PFSK-1 (cell line): ENCODE results near the gene COX7C.

Experiments
- FOXP2 ChIP-seq: optimal IDR thresholded peaks from 2 replicates; pipeline ENCODE3; 2011; ENCODE audit warnings: borderline replicate concordance, control low read depth, inconsistent platforms; ENCODE audit not compliant: insufficient read depth; ENCODE audit errors: extremely low read length, extremely low read depth
- POLR2AphosphoS5 ChIP-seq: IDR thresholded peaks from 2 replicates; pipeline ENCODE4 v1.6.1; 2012; ENCODE audit warnings: low read depth, mild to moderate bottlenecking, control low read depth, low read length, moderate library complexity
- SIN3A ChIP-seq: IDR thresholded peaks from 2 replicates; pipeline ENCODE4 v1.6.1; 2012; ENCODE audit warnings: mild to moderate bottlenecking, low read length, moderate library complexity, borderline replicate concordance; ENCODE audit not compliant: insufficient read depth
- TAF1 ChIP-seq: IDR thresholded peaks from 2 replicates; pipeline ENCODE4 v1.6.1; 2012; ENCODE audit warnings: low read length, control low read depth, borderline replicate concordance; ENCODE audit not compliant: insufficient read depth
- TF ChIP-seq, protein P1 (sequence below), 2 experiments: IDR thresholded peaks; 2 replicates each; pipeline versions ENCODE4 v1.6.1 to v1.8.0; 2011 to 2012; ENCODE audit warnings: low read depth in 2 of 2, low read length in 2 of 2, control low read depth in 1 of 2, inconsistent platforms in 1 of 2, mild to moderate bottlenecking in 1 of 2, moderate library complexity in 1 of 2; ENCODE audit not compliant: insufficient read depth in 1 of 2

The COX7C gene

DNA sequence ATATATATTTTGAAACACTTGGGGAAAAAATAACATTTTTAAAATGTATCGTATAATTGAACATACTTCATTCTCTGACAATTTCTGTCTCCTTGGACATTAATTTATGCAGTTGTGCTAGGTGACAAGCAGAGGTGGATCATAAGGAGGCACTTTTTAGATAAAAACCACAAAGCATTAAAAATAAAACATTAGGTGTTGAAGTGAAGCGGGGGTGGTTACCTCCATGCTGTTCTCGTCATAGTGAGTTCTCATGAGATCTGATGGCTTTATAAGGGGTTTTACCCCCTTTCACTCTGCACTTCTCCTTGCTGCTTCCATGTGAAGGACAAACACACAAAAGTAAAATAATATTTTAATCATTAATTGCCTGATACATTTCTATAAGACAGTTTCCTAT lies 11.9 kb upstream of the COX7C start:
- TF ChIP-seq SIN3A = no peak
- no peak for TF ChIP-seq TAF1
- no peak for TF ChIP-seq FOXP2
- no peak for TF ChIP-seq POLR2AphosphoS5
- TF ChIP-seq, protein P1, sequence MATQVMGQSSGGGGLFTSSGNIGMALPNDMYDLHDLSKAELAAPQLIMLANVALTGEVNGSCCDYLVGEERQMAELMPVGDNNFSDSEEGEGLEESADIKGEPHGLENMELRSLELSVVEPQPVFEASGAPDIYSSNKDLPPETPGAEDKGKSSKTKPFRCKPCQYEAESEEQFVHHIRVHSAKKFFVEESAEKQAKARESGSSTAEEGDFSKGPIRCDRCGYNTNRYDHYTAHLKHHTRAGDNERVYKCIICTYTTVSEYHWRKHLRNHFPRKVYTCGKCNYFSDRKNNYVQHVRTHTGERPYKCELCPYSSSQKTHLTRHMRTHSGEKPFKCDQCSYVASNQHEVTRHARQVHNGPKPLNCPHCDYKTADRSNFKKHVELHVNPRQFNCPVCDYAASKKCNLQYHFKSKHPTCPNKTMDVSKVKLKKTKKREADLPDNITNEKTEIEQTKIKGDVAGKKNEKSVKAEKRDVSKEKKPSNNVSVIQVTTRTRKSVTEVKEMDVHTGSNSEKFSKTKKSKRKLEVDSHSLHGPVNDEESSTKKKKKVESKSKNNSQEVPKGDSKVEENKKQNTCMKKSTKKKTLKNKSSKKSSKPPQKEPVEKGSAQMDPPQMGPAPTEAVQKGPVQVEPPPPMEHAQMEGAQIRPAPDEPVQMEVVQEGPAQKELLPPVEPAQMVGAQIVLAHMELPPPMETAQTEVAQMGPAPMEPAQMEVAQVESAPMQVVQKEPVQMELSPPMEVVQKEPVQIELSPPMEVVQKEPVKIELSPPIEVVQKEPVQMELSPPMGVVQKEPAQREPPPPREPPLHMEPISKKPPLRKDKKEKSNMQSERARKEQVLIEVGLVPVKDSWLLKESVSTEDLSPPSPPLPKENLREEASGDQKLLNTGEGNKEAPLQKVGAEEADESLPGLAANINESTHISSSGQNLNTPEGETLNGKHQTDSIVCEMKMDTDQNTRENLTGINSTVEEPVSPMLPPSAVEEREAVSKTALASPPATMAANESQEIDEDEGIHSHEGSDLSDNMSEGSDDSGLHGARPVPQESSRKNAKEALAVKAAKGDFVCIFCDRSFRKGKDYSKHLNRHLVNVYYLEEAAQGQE (IDR thresholded peaks at IDR 0.05; ENCODE audit: insufficient read depth in 1 of 2, low read depth in 2 of 2, low read length in 2 of 2) = no peak

DNA sequence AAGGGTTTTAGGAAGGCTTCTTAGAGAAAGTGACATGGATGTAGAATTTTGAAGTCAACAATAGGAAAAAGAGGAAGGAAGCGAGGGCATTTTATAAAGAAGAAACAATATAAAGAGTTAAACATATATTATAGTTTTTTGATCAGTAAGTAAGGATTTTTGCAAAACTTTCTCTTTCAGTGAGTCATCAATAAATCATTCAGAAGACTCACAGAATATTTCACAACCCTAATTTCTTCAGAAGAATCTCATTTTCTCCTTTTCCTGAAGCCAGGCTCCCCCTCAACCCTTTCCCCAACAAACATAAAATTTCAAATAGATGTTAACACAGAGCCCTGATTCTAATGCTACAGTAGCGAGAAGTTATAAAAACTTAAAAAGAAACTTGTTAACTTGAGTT lies 4.3 kb upstream of the COX7C start:
- no peak for TF ChIP-seq FOXP2
- no peak for TF ChIP-seq POLR2AphosphoS5
- TF ChIP-seq, protein P1 (IDR thresholded peaks at IDR 0.05; ENCODE audit: insufficient read depth in 1 of 2, low read depth in 2 of 2, low read length in 2 of 2) = no peak
- no peak for TF ChIP-seq TAF1
- TF ChIP-seq SIN3A = no peak

DNA sequence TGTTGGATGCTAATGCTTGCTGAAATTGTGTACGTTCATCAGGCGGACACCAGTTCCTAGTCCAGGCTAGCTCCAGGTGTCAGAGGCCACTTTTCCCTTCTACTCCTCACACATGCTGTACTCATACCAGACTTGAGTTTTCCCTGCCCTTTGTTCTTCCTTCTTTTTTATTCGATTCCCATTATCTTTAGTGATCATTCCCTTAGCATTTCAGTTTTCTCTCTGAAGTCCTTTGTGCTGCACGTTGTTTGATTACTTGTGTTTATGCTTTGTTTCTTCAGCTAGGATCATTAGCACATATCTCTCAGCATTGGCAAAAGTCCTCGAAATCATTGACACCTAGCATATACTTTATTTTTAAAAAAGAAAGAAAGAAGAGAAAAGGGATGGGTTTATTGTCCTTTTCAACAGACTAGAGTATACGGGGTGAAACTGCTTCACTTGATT lies 409 bp upstream of the COX7C start:
- TF ChIP-seq POLR2AphosphoS5 (no peak), FOXP2 (no peak), TAF1 (no peak), SIN3A (no peak)
- TF ChIP-seq, protein P1 (IDR thresholded peaks at IDR 0.05; ENCODE audit: insufficient read depth in 1 of 2, low read depth in 2 of 2, low read length in 2 of 2) = no peak

- TF ChIP-seq TAF1 = no peak
- TF ChIP-seq, protein P1 (IDR thresholded peaks at IDR 0.05; ENCODE audit: insufficient read depth in 1 of 2, low read depth in 2 of 2, low read length in 2 of 2) = no peak
- TF ChIP-seq POLR2AphosphoS5 = no peak
- TF ChIP-seq SIN3A = no peak
- TF ChIP-seq FOXP2 = no peak
These were observed 6.2 kb downstream of the COX7C start for GRCh38 chr5:86623785-86624483.
